ENCODE measurements around the gene AKR7A3. TPM values are rescaled to one million over a fixed set of nuclear protein-coding genes. Genes with fewer than 3 reads are reported as not detected.
"Not testable (repeated sequence)": the region's sequence is repeated elsewhere in the genome, so short reads cannot be mapped to it uniquely, and the experiment has no call there.

Gene AKR7A3
- total RNA-seq, 2 donors from 2014 or later = 97.0 to 119 TPM

GRCh38 chr1:19284881-19285280, 3.7 kb downstream of the AKR7A3 start:
- intact Hi-C loops (cut with DNase I) = no loop called here
- no peak for DNase-seq
- Histone ChIP-seq H3K4me1 (no peaks in the 10 kb centered on the region), H3K27me3 (no peaks in the 10 kb centered on the region), H3K9ac (ENCODE audit: low read depth in 2 of 2, low read length in 2 of 2) (no peak overlapping the region), H3K27ac (no peak overlapping the region), H3K9me3 (no peaks in the 10 kb centered on the region), H3K4me3 (no peak overlapping the region), H3K36me3 (no peaks in the 10 kb centered on the region)
- TF ChIP-seq, protein P1, sequence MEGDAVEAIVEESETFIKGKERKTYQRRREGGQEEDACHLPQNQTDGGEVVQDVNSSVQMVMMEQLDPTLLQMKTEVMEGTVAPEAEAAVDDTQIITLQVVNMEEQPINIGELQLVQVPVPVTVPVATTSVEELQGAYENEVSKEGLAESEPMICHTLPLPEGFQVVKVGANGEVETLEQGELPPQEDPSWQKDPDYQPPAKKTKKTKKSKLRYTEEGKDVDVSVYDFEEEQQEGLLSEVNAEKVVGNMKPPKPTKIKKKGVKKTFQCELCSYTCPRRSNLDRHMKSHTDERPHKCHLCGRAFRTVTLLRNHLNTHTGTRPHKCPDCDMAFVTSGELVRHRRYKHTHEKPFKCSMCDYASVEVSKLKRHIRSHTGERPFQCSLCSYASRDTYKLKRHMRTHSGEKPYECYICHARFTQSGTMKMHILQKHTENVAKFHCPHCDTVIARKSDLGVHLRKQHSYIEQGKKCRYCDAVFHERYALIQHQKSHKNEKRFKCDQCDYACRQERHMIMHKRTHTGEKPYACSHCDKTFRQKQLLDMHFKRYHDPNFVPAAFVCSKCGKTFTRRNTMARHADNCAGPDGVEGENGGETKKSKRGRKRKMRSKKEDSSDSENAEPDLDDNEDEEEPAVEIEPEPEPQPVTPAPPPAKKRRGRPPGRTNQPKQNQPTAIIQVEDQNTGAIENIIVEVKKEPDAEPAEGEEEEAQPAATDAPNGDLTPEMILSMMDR (IDR thresholded peaks at IDR 0.05) = no peak

DNA sequence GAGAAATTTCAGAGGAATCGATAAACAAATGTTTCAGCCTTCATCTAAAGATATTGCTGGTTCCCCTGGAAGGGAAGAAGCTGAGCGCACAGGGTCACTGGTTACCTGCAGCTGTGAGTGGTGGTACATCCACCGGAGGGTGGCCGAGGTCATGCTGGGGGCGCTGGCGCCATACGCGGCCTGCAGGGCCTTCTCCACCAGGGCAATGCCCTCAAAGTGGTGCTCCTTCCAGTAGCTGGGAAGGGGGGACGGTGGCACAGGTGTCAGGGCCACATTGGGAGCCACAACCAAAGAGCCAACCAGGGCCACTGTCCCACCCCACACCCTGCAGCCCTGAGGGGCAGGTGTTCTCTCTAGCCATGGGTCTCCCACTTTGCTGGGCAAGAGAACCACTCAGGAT, 4.7 kb downstream of the AKR7A3 start:
- no peak for DNase-seq
- TF ChIP-seq, protein P1 (IDR thresholded peaks at IDR 0.05) = no peak
- intact Hi-C loops (cut with DNase I) = no loop called here
- Histone ChIP-seq H3K9ac (ENCODE audit: low read depth in 2 of 2, low read length in 2 of 2) (no peak overlapping the region), H3K4me1 (no peaks in the 10 kb centered on the region), H3K4me3 (no peak overlapping the region), H3K27ac (no peak overlapping the region), H3K9me3 (no peaks in the 10 kb centered on the region), H3K36me3 (no peaks in the 10 kb centered on the region), H3K27me3 (no peaks in the 10 kb centered on the region)

DNA sequence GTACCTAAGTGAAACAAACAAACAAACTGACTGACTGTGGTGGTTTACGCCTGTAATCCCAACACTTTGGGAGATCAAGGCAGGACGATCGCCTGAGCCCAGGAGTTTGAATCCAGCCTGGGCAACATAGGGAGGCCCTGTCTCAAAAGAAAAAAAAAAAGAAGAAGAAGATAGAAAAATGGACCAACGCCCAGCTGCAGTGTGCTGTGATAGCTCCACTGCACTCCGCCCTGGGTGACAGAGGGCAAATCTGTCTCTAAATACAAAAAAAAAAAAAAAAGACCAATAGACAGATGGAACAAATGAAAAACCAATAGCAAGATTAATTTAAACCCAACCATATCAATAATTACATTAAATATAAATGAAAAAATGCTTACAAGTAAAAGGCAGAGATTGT, 13.9 kb downstream of the AKR7A3 start:
- DNase-seq = no peak
- Histone ChIP-seq H3K9ac (ENCODE audit: low read depth in 2 of 2, low read length in 2 of 2) (no peak overlapping the region), H3K4me3 (peak overlapping the region; percentile 9)

DNA sequence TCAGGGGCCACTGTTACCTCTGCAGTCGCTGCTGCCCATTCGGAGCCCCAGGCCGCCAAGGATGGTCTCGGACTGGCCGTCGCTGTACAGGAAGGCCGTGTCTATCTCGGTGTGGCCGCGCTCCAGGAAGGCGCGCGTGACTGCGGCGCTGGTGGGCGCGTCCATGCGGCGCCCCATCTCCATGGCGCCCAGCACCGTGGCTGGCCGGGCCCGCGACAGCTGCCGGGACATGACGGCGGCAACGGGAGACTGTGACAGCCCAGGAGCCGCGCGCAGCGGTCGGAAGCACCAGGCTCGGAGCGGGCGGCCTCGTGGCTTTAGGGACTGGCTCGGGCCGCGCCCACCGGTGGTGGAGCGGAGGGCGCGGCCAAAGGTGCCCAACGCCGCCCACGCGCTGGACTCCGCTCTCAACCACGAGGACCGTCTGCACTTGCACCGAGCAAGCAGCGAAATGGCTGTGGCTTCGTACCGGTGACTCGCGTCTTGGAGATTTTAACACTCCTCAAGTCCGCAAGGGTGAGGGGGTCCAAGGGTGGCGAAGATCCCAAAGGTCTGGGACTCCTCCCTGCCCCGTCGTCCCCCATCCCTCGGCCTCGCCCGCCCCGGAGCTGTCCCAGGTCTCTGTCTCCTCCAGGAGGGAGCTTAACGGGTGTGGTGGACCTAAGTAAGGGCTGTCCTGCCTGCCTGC, 14.6 kb downstream of the AKR7A3 start:
- H3K9ac ChIP-seq (ENCODE audit: low read depth in 2 of 2, low read length in 2 of 2) = not testable (repeated sequence)

More for the DNA sequence above, 13.9 kb downstream of the AKR7A3 start:
- no peaks in the 10 kb centered on the region for H3K36me3 ChIP-seq
- no peak overlapping the region for H3K27ac ChIP-seq
- H3K4me1 ChIP-seq = no peaks in the 10 kb centered on the region
- no peaks in the 10 kb centered on the region for H3K9me3 ChIP-seq
- no peaks in the 10 kb centered on the region for H3K27me3 ChIP-seq
- TF ChIP-seq, protein P1 (IDR thresholded peaks at IDR 0.05) = no peak
- intact Hi-C loops (cut with DNase I) = no loop called here

GRCh38 chr1:19273106-19273843, 15.3 kb downstream of the AKR7A3 start:
- TF ChIP-seq, protein P1 (IDR thresholded peaks at IDR 0.05) = no peak
- no peaks in the 10 kb centered on the region for H3K27me3 ChIP-seq
- H3K27ac ChIP-seq = no peak overlapping the region
- H3K9me3 ChIP-seq = no peaks in the 10 kb centered on the region
- no peaks in the 10 kb centered on the region for H3K36me3 ChIP-seq
- DNase-seq = peak; percentile 72
- no peaks in the 10 kb centered on the region for H3K4me1 ChIP-seq
- intact Hi-C loops (cut with DNase I) = no loop called here
- H3K9ac ChIP-seq (ENCODE audit: low read depth in 2 of 2, low read length in 2 of 2) = peak overlapping the region in 1 of 2 donors; percentile 40
- peak overlapping the region; percentile 9 for H3K4me3 ChIP-seq

More for the DNA sequence above, 14.6 kb downstream of the AKR7A3 start:
- H3K4me1 ChIP-seq; H3K27me3 ChIP-seq; intact Hi-C loops (cut with DNase I); H3K9me3 ChIP-seq; H3K27ac ChIP-seq; H3K36me3 ChIP-seq: not testable (repeated sequence)
- DNase-seq = peak; percentile 58
- peak overlapping the region; percentile 9 for H3K4me3 ChIP-seq

DNA sequence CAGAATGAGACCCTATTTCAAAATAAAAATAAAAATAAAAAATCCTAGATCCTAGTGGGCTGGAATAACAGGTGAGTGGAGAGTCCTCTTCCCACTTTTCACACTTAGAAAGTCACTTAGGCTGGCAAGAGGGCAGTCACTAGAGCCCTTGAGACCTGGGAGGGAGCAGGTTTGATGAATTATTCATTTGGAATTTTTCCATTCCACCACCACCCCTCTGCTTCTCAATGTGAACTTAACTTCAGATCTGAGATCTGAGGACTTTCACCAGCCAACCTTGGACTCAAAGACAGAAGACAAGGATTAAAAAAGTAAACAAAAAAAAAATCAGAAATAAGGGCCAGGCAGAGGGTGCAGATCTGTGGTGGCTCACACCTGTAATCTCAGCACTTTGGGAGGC, 16.5 kb downstream of the AKR7A3 start:
- no peak overlapping the region for H3K4me3 ChIP-seq
- H3K36me3 ChIP-seq = no peaks in the 10 kb centered on the region
- intact Hi-C loops (cut with DNase I) = no loop called here
- H3K9me3 ChIP-seq = no peaks in the 10 kb centered on the region
- DNase-seq = no peak
- H3K27me3 ChIP-seq = no peaks in the 10 kb centered on the region
- TF ChIP-seq, protein P1 (IDR thresholded peaks at IDR 0.05) = no peak
- H3K4me1 ChIP-seq = no peaks in the 10 kb centered on the region
- no peak overlapping the region for H3K9ac ChIP-seq (ENCODE audit: low read depth in 2 of 2, low read length in 2 of 2)
- no peak overlapping the region for H3K27ac ChIP-seq

GRCh38 chr1:19270343-19270730, 18.2 kb downstream of the AKR7A3 start:
- intact Hi-C loops (cut with DNase I); H3K9me3 ChIP-seq; H3K4me3 ChIP-seq; H3K36me3 ChIP-seq; H3K27me3 ChIP-seq; H3K4me1 ChIP-seq: not testable (repeated sequence)
- peak; percentile 83 for DNase-seq
- H3K9ac ChIP-seq (ENCODE audit: low read depth in 2 of 2, low read length in 2 of 2) = peak overlapping the region in 1 of 2 donors; percentile 4
- peak overlapping the region; percentile 44 for H3K27ac ChIP-seq

- H3K4me3 ChIP-seq; H3K27ac ChIP-seq; H3K4me1 ChIP-seq; H3K36me3 ChIP-seq; DNase-seq; H3K9ac ChIP-seq (ENCODE audit: low read depth in 2 of 2, low read length in 2 of 2); H3K9me3 ChIP-seq; H3K27me3 ChIP-seq; intact Hi-C loops (cut with DNase I): not testable (repeated sequence)
These were observed 18.9 kb downstream of the AKR7A3 start for GRCh38 chr1:19269427-19270342.
